A204.1 (cell line): ENCODE results near the gene EYA2.
"Not testable (repeated sequence)": the region's sequence is repeated elsewhere in the genome, so short reads cannot be mapped to it uniquely, and the experiment has no call there.

Experiments
- FAIRE-seq: peaks from 2 replicates; lab custom pipeline; 2012; peaks lifted over from hg19 to GRCh38; lab: Jason Lieb, UNC

The EYA2 gene

GRCh38 chr20:46894579-46894958, at the start of gene EYA2:
EYA2 (plus strand) TSS chr20:46894843; CDS start chr20:46990011, 95,168 bp downstream.
- no peak for FAIRE-seq

DNA sequence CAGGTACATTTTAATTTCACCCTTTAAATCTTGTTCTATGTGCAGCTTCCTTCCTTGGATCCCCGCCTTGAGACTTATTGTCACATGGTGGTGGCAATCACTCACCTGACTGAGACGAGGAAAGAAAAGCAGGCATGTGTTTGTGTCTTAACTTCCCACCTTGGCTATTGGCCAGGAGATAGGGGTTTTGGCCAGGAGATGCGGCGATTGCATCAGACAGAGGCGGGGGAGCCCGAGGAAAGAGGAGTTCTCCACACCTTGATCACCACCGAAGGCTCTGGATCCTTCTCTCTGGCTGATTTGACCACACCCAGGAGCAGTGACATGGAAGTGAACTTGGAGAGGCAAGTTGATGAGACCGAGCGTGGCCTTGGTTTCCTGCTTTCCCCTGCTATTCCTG, 49.7 kb upstream of the EYA2 start:
- no peak for FAIRE-seq

DNA sequence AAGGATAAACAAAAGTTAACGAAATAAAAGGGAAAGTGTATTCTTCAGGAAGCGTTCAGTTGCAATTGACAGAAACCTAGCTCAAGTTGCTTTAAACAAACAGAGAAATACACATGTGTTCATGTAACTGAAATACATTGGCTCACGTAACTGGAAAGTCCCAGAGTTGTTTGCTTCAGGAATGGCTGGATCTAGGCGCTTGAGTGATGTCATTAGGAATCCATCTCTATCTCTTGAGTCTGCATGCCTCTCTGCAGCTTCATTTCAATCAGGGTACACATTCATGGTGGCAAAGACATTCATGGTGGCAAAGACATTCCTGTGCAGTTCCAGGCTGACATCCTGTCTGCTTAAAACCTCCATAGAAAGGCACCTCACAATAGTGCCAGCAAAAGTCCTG, 45.4 kb upstream of the EYA2 start:
- FAIRE-seq = no peak

DNA sequence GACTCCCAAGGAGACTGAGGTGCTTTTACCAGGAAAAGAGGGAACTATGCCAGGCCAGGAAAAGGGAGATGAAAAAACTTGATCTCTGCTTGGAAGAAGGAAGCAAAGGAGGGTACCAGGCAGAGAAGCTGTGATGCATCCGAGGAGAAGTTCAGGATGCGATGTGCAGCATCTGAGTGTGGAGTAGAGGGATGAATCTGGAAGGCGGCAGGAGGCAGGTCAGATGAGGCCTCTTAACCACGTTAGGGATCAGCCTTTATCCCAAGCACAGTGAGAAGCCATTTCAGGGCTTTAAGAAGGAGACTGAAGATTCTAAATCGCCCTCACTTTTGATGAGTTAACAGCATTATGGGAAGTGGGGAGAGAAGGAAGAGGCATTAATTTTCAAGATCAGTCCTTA, 44.9 kb upstream of the EYA2 start:
- FAIRE-seq = no peak

DNA sequence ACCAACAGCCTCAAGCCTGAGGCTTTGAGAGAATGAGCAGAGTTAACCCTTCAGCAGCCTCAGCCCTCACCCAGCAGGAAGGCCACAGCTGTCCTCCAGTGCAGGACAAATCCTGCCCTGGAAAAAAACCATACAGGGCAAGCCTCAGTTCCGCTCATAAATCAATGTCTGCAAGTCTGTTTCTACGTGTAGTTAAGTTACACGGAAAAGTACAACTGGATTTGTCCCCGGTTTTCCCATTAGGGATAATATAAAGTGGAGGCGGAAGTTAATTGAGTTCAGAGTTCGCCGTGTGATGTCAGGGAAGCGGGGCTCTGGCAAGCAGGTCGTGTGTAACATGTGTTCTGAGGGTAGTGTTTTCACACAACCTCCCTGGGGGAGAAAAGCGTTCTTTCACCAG, 44.2 kb upstream of the EYA2 start:
- no peak for FAIRE-seq

DNA sequence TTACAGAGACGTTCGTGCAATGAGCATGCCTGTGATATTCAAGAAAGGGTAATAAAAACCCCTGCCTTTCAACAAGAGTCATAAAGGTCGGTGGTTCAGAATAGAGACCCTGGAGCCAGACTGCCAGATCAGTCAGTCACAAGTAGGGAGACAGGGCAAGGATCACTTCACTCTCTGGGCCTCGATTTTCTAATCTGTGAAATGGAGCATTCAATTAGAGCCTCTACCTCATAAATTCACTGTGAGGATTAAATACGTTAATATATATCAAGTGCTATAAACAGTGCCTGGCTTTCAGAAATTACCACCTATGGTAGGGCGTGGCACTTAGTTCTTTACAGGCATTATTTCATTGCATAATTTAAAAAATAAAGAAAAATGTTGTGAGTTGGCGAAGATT, 43.7 kb upstream of the EYA2 start:
- no peak for FAIRE-seq

DNA sequence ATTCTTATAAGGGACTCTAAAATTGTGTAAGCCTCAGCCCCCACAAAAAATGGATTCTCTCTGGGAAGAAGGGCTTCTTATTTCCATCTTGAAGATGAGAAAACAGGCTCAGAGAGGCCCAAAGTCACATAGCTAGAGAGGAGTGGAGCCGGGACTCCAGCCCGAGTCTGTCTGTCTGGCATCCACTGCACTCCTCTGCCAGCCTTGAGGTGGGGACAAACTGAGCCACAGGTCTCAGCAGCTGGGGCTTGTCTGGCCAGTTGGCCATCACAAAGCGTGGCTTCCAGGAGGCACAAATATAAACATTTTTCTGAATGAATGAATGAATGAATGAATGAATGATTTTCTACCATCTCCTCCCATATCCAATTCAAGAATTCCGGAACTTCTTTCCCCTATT, 42.9 kb upstream of the EYA2 start:
- no peak for FAIRE-seq

GRCh38 chr20:46852313-46852712, 42.3 kb upstream of the EYA2 start:
- no peak for FAIRE-seq

DNA sequence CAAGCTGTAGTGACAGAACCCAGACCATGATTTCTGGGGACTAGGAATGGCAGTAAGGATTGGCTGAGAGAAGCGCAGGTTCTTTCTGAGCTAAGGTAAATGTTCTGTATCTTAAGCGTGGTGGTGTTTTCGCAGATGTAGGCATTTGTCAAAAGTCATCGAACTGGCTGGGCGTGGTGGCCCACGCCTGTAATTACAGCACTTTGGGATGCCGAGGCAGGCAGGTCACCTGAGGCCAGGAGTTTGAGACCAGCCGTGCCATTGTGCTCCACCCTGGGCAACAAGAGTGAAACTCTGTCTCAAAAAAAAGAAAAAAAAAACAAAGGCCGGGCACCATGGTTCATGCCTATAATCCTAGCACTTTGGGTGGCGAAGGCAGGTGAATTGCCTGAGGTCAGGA, 40.7 kb upstream of the EYA2 start:
- no peak for FAIRE-seq

- no peak for FAIRE-seq
These were observed 37.4 kb upstream of the EYA2 start for GRCh38 chr20:46857061-46857831.

- no peak for FAIRE-seq
These were observed 28.8 kb upstream of the EYA2 start for GRCh38 chr20:46865824-46866223.

DNA sequence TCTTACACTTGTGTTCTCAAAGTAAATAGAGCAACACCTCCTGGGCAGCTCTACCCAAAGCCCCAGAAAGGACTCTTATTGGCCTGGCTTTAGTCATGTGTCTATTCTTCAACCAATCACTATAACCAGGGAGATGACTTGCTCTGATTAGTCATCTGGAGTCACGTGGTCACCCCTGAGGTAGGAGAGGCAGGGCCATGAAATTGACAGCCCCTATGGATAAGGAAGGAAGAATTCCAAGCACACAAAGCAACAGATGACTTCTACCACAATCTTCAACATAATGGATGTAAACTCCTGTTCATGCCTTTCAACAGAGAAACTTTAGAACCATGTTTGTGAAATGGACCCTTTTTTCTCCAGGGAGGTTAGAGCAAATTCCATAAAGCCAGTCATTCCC, 24.6 kb upstream of the EYA2 start:
- no peak for FAIRE-seq

GRCh38 chr20:46872328-46873211, 22.1 kb upstream of the EYA2 start:
- FAIRE-seq = no peak

DNA sequence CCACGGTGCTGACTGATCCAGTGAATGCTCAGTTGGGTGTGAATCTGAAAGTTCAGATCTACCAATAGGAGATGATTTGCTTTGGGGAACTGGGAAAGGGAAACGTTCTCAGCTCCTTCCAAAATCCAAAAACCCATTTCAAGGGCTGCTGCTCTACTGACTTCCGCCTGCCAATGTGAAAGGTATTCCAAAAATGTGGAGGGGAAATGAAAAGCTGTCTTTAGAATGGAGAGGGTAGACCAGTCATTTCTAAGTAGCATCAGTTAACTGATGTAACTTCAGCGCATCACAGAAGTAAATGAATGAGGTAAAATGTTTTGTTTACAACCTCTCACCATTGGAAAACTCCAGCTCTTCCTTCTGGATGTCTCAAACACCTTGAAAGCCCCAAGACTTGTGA, 19.6 kb upstream of the EYA2 start:
- FAIRE-seq = no peak

- FAIRE-seq = no peak
These were observed 15.3 kb upstream of the EYA2 start for GRCh38 chr20:46879386-46879785.

DNA sequence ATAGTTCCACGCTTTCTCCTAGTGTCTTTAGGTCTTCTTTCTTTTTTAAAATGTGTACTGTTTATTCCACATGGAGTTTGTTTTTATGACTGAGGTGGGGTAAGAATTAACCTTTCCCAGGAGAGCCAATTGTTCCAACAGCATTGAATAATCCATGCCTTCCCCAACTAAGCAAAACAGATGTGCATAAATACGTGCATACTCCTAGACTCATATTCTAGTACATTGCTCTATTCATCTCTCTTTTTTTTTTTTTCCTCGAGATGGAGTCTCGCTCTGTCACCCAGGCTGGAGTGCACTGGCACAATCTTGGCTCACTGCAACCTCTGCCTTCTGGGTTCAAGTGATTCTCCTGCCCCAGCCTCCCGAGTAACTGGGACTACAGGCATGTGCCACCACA, 14.7 kb upstream of the EYA2 start:
- not testable (repeated sequence) for FAIRE-seq

GRCh38 chr20:46883892-46884291, 10.8 kb upstream of the EYA2 start:
- FAIRE-seq = no peak

- FAIRE-seq = no peak
These were observed 4.0 kb upstream of the EYA2 start for GRCh38 chr20:46890682-46891081.

DNA sequence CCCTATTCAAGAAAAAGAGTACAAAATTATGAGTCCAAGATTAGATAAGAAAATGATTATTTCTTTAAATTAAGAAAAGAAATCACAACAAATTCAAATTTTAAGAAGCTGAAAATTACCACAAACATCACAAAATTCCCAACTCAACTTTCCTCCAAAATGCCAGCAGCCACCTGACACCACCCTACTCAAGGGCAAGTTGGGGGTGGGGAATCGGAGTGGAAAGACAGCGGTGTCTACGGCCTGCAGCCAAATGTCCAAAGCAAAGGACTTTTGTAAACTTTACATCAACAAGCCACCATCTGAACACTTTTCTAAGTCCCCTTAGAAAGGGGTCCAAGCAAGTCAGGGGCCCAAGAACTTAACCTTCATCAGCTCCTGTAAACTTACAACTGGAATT, 1.6 kb upstream of the EYA2 start:
- no peak for FAIRE-seq

DNA sequence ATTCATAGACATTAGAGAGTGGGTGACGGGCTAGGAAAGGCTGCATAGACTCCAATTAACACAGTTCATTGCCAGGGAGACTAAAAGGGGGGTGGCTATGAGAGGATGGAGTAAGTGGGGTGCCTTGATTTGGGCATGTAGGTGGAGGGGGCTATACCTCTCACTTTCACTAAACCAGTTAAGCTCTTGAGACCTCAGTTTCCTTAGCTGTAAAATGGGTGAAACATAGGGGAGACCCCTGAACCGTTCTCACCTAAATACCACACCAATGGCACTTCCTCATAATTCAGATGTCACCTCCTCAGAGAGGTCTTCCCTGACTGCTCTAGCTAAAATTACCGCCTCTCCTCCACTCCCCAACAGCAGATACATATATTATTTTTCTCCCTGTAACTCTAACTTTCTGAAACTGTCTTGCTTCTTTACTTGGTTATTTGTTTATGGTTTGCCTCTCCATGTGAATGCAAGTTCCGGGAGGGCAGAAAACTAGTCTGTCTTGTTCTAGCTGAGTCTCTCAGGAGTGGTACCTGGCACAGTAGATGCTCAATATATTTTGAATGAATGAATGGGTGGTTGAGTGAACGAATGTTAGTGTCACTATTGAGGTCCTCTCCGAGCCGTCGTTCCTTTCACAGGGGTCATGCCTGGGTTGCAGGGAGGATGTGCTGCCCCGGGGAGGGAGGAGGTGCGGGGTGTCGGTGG, 615 bp upstream of the EYA2 start:
- FAIRE-seq = no peak

DNA sequence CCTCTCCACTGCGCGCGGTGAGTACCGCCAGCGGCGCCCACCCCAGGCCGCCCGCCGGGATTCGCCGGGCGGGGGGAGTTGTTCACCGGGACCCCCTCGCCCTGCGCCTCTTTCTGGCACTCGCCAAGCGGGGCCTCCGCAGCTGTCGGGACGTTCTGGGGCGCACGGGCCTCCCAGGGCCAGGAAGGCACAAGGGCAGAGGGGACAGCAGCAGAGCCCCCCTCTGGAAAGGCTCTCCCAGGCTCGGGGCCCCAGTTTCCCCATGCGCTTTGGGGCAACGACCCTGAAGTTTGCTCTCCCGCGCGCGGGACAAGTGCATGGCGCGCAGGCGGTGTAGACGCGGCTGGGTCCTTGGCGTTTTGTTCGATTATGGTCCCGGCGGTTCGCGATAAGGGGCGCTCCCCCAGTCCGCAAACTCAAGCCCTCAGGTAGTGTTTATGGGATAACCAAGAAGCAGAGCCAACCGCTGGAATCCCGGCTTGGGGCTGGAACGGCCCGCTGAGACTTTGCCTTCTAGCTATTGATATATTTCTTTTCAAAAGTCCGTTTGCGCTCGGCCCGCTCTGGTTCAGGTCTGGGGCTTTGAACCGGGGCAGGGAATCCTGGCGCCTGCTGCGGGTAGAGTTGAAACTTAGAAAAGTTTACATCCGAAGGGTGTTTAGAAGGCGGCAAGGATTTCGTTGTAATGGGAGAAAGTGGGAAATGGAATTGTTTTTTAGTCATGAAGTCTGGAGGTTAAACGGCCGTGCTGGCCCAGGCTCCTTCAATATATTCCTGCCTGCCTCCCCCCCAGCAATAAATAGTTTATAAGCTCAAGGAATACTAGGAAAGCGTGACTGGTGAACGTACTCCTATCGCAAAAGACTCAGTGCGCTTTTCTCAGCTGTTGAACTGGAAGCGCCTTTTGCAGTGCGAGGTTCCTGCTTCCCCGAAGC, 595 bp downstream of the EYA2 start:
- no peak for FAIRE-seq

DNA sequence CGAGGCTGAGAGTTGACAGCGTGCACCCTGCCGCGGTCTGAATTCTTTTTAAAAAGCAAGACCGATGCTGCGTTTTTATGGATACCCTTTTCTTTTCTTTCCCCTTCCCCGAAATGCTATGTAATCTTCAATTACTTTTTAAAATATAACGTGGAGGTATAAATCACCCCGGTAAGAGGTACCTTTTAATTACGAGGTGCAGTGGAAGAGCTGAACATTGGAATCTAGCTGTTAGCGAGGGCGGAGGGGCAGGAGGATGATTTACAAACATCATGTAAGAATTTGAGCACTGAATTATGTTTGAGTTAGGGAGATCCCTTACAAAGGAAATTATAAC, 1.2 kb downstream of the EYA2 start:
- FAIRE-seq = no peak
